ENCODE results near the gene ITK.

DNA sequence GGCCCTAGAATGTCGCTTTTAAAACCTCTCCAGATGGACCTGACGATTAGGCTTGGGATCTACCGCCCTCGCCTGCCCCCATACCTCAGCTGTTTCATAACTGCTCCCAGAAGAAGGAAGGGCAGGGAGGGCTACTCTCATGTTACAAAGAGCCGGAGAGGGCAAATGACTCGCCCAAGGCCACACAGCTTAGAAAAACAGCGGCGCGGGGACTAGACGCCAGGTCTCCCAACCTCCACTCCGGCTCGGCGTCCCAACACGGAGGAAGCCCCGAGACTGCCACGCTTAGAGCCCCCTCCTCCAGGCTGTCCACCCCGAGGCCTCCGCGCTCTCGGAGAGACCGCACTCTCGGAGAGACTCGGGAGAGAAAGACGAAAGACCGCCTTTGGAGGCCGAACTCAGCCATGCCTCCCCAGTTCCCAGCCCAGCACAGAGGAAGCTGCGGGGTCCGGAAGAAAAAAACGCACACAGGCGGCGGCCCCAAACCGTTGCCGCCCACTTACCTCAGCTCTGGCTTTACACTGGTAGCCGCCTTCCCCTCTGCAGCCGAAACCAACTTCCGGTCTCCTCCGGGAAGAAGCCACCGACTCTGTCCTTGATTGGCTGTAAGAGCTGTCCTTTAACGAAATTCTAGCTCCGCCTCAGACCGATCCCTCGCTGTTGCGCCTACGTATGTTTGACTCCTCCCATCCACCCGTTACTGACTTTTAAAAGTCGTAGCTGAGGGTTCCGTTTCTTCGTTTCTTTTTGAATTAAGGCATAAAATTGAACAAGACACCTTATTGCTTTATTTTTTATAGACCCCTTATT lies 38.1 kb upstream of the ITK start, which contains the start of gene MED7:
- TF ChIP-seq, protein P1, sequence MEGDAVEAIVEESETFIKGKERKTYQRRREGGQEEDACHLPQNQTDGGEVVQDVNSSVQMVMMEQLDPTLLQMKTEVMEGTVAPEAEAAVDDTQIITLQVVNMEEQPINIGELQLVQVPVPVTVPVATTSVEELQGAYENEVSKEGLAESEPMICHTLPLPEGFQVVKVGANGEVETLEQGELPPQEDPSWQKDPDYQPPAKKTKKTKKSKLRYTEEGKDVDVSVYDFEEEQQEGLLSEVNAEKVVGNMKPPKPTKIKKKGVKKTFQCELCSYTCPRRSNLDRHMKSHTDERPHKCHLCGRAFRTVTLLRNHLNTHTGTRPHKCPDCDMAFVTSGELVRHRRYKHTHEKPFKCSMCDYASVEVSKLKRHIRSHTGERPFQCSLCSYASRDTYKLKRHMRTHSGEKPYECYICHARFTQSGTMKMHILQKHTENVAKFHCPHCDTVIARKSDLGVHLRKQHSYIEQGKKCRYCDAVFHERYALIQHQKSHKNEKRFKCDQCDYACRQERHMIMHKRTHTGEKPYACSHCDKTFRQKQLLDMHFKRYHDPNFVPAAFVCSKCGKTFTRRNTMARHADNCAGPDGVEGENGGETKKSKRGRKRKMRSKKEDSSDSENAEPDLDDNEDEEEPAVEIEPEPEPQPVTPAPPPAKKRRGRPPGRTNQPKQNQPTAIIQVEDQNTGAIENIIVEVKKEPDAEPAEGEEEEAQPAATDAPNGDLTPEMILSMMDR (IDR thresholded peaks at IDR 0.05; ENCODE audit: extremely low read depth in 1 of 2, insufficient read depth in 1 of 2, low read depth in 1 of 2, low read length in 2 of 2) = no peak
- TF ChIP-seq POLR2A (IDR thresholded peaks at IDR 0.05; ENCODE audit: low read depth, low read length) (peak; percentile 80), GATA2 (IDR thresholded peaks at IDR 0.05; ENCODE audit: insufficient read depth, insufficient read length, low read depth, low read length) (no peak)

Measured in endothelial cell of umbilical vein (primary cell).